ENCODE data around the gene PNPLA4.

- no peak for TF ChIP-seq CTCF (optimal IDR thresholded peaks at IDR 0.05 in 1 of 3, IDR thresholded peaks at IDR 0.05 in 1 of 3, conservative IDR thresholded peaks at IDR 0.05 in 1 of 3; ENCODE audit: extremely low read depth in 1 of 3, insufficient read depth in 2 of 3, low read length in 3 of 3)
- no peak for TF ChIP-seq EZH2 (IDR thresholded peaks at IDR 0.05; ENCODE audit: low read length)
These were observed 18.4 kb downstream of the PNPLA4 start for GRCh38 chrX:7908821-7909220.
